Stomach (tissue), 9 donors: Measurements from ENCODE around the gene ITPR1. TPM values are rescaled to one million over a fixed set of nuclear protein-coding genes. Genes with fewer than 3 reads are reported as not detected.

Experiments
- DNase-seq, 2 donors: peaks; one replicate each; pipeline versions ENCODE4 v3.0.0 to v3.0.0-alpha.2; 2013 to 2019
- H3K27ac ChIP-seq, 5 donors: fragments of 200-600 bp in 4 of 5; sonication (generic) in 4 of 5; one replicate each; pipeline ENCODE4 v1.5.1; 2013 to 2019; ENCODE audit warnings: mild to moderate bottlenecking in 1 of 5, moderate library complexity in 1 of 5
- H3K27me3 ChIP-seq, 3 donors: fragments of 200-600 bp; sonication (generic); one replicate each; pipeline ENCODE4 v1.5.1; 2017 to 2019; ENCODE audit warnings: mixed run types in 1 of 3
- H3K36me3 ChIP-seq, 4 donors: fragments of 200-600 bp; sonication (generic); 1 replicate in 3 of 4; 2 replicates in 1 of 4; pipeline ENCODE4 v1.5.1; 2016 to 2019
- H3K4me1 ChIP-seq, 4 donors: fragments of 200-600 bp; sonication (generic); one replicate each; pipeline ENCODE4 v1.5.1; 2016 to 2019
- H3K4me3 ChIP-seq, 4 donors: fragments of 200-600 bp; sonication (generic) in 3 of 4; one replicate each; pipeline ENCODE4 v1.5.1; 2016 to 2019; ENCODE audit warnings: mild to moderate bottlenecking in 1 of 4
- H3K9me3 ChIP-seq, 4 donors: fragments of 200-600 bp; sonication (generic); one replicate each; pipeline ENCODE4 v1.5.1; 2016 to 2019
- CTCF ChIP-seq, 7 experiments: fragments of 450-650 bp in 4 of 7; fragments of 200-600 bp in 3 of 7; sonication (generic) in 3 of 7; IDR thresholded peaks; one replicate each; pipeline ENCODE4 v1.5.1; 2016 to 2019; ENCODE audit warnings: antibody characterized with exemption in 7 of 7, control low read depth in 2 of 7, mild to moderate bottlenecking in 1 of 7
- EP300 ChIP-seq: sonication (generic); formaldehyde crosslinking; IDR thresholded peaks from one replicate; pipeline ENCODE4 v1.6.1; 2017; ENCODE audit warnings: antibody characterized with exemption
- POLR2A ChIP-seq, 4 donors: fragments of 450-650 bp; IDR thresholded peaks; one replicate each; pipeline ENCODE4 v1.6.1; 2016; ENCODE audit warnings: antibody characterized with exemption in 4 of 4, control low read depth in 2 of 4, mild to moderate bottlenecking in 1 of 4, moderate library complexity in 1 of 4
- POLR2AphosphoS5 ChIP-seq, 3 donors: sonication (generic); formaldehyde crosslinking; IDR thresholded peaks; one replicate each; pipeline ENCODE4 v1.6.1; 2016; ENCODE audit warnings: antibody characterized with exemption in 3 of 3
- WGBS, 5 donors: extraction: QIAGEN DNeasy Blood & Tissue Kit in 3 of 5; methylation state at CpG; one replicate each; pipeline versions ENCODE4 v1.1.5 to v1.1.7; 2013 to 2018; 5-methylcytosine and 5-hydroxymethylcytosine counted together
- intact Hi-C: fragments of 100-400 bp; cut with DNase I; formaldehyde crosslinking; loops from one replicate; pipeline ENCODE4 v1.15.1; 2023; ENCODE audit warnings: low total_unique reads
- polyA plus RNA-seq, 3 donors: library from polyadenylated mRNA; stranded (reverse); fragments of 200-250 nt; gene quantifications; one replicate each; pipeline ENCODE4 v1.2.3, GENCODE V29; 2013
- total RNA-seq, 5 donors: library from RNA; depleted of rRNA; stranded (reverse); fragments of >200 nt; gene quantifications; one replicate each; pipeline versions ENCODE4 v1.1.0 to v1.2.3, GENCODE V29; 2014 to 2016
- donor health status: healthy with polysubstance abuse.
- donor health status: Bipolar disorder and iron deficiency.
- donor health status: healthy.

ITPR1 gene
- total and polyA plus RNA-seq, 8 donors, result 6.6 to 192 (median 32.9) TPM

DNA sequence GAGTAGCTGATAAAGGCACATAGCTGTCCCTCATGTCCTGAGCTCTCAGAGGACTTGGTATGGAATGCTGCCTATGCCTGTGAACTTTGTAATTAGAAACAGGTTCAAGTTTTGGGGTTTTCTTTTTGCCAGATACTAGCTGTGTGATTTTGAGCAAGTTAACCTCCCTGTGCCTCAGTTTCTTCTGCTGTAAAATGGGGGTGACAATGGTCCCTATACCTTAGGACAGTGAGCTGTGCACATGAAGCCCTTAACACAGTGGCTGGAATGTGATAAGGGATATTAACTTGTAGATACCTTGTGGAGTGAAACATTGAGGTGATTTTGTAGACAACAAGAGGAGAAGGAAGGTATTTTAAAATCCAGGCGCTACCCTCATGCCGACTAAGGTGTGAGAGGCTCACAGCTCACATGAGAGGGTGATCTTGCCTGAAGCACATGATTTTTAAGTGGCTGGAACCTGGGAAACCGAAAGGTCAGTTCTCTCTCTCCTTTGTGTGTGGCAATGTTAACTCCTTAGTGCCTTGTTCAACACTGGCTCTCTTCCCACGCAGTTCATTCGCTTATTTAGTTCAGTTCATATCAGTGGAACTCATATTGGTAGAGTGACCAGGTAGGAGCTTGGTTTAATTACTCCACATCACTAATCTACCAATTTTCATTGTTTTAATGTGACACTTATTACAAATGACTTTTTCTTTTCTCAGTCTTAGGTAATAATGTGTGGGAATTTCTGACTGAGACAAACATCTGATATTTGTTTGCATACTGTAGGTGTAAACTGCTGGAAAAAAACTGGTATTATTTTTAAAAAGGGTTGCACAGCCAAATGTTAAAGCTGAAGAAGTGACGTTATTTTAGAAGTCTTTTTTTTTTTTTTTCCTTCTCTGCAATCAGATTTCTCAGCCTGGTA lies 236.2 kb downstream of the ITPR1 start:
- H3K36me3 ChIP-seq, result peaks cover 0 to 39% (median 25%) of the 10 kb centered on the region in 4 donors
- H3K9me3 ChIP-seq, result no peaks in the 10 kb centered on the region
- no peak overlapping the region for H3K4me3 ChIP-seq
- H3K27me3 ChIP-seq, result no peaks in the 10 kb centered on the region
- H3K27ac ChIP-seq, result peak overlapping the region in 1 of 5 donors; percentile 49
- intact Hi-C loops, result no loop called here
- TF ChIP-seq POLR2A (IDR thresholded peaks at IDR 0.05) (no peak), POLR2AphosphoS5 (IDR thresholded peaks at IDR 0.05) (no peak), EP300 (no peak), CTCF (IDR thresholded peaks at IDR 0.05) (no peak)
- peaks cover 0 to 17% (median 6%) of the 10 kb centered on the region in 4 donors for H3K4me1 ChIP-seq
- 28 to 49% (median 45%) methylated on average over 6 of the region's 6 CpGs for WGBS, 5 donors
- DNase-seq, result peak in 1 of 2 donors; percentile 47

DNA sequence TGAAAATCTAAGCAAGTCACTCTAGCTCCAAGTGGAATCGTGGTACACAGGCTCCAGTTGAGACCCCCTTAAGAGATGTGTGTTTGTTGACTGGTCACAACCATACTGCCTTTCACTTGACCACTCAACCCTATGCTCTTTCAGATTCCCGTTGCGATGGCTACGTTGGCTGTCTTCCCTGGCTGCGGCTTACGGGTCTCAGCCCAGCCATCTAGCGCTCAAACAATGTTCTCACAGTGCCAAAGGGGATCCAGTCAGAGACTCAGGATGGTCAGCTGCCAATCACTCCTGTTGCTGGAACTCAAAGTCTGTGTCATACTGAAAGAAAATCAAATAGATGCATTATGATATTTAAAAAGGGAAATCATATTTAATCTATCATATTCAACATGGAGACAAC lies 237.6 kb downstream of the ITPR1 start:
- WGBS, 5 donors, result 86 to 96% (median 94%) methylated on average over 7 of the region's 7 CpGs
- H3K9me3 ChIP-seq, result no peaks in the 10 kb centered on the region
- no peak for DNase-seq
- H3K4me1 ChIP-seq, result peaks cover 0 to 29% (median 10%) of the 10 kb centered on the region in 4 donors
- no peaks in the 10 kb centered on the region for H3K27me3 ChIP-seq
- H3K27ac ChIP-seq, result no peak overlapping the region
- H3K36me3 ChIP-seq, result peaks cover 0 to 39% (median 19%) of the 10 kb centered on the region in 4 donors
- H3K4me3 ChIP-seq, result no peak overlapping the region
- no peak for TF ChIP-seq EP300
- no peak for TF ChIP-seq POLR2A (IDR thresholded peaks at IDR 0.05)
- no peak for TF ChIP-seq POLR2AphosphoS5 (IDR thresholded peaks at IDR 0.05)
- TF ChIP-seq CTCF (IDR thresholded peaks at IDR 0.05), result no peak
- intact Hi-C loops, result no loop called here

DNA sequence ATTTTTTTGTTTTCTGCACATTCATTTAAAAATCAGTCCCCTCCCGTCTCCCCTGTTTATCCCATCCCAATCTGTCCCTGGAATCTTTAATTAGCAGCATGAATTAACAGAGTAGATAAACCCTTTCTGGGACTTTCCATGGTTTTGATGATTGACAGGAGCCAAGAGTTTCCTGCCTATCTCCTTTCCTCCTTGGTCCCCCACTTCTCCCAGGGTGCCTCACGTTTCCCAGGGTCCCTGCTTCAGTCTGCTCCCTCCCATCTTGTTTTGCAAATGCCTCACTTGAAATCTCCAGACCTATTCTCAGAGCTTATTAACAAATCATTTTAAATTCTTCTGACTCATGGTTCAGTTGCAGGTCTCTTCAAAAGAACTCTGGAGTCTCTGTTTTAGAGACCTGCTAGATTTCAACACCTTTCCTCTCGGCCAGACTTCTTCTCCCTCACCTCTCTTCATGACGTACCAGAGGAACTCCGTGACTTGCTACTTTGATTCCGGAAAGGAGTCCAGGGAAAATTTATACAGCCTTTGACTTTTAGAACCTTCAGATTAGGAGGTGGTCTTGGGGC lies 238.5 kb downstream of the ITPR1 start:
- TF ChIP-seq CTCF (IDR thresholded peaks at IDR 0.05), result no peak
- TF ChIP-seq POLR2AphosphoS5 (IDR thresholded peaks at IDR 0.05), result no peak
- TF ChIP-seq EP300, result no peak
- no peak for TF ChIP-seq POLR2A (IDR thresholded peaks at IDR 0.05)
- intact Hi-C loops, result no loop called here
- peaks cover 0 to 44% (median 23%) of the 10 kb centered on the region in 4 donors for H3K36me3 ChIP-seq

GRCh38 chr3:4732925-4733324 lies 239.8 kb downstream of the ITPR1 start:
- 68 to 76% (median 75%) methylated on average over 12 of the region's 12 CpGs for WGBS, 5 donors
- H3K4me1 ChIP-seq, result peaks cover 0 to 46% (median 13%) of the 10 kb centered on the region in 4 donors
- peaks cover 0 to 50% (median 23%) of the 10 kb centered on the region in 4 donors for H3K36me3 ChIP-seq
- no peak overlapping the region for H3K27ac ChIP-seq
- TF ChIP-seq CTCF (IDR thresholded peaks at IDR 0.05) (no peak), EP300 (no peak)
- intact Hi-C loops, result no loop called here
- no peaks in the 10 kb centered on the region for H3K27me3 ChIP-seq
- no peak for DNase-seq
- H3K4me3 ChIP-seq, result no peak overlapping the region
- H3K9me3 ChIP-seq, result no peaks in the 10 kb centered on the region

More for the DNA sequence above, 238.5 kb downstream of the ITPR1 start:
- no peak for DNase-seq
- H3K9me3 ChIP-seq, result no peaks in the 10 kb centered on the region
- no peak overlapping the region for H3K27ac ChIP-seq
- no peaks in the 10 kb centered on the region for H3K27me3 ChIP-seq
- peaks cover 0 to 38% (median 12%) of the 10 kb centered on the region in 4 donors for H3K4me1 ChIP-seq
- 87 to 92% (median 89%) methylated on average over 6 of the region's 6 CpGs for WGBS, 5 donors
- no peak overlapping the region for H3K4me3 ChIP-seq
